Activated naive CD4-positive, alpha-beta T cell (primary cell): Measurements from ENCODE around the gene HEPN1.

Experiments
- DNase-seq, 4 experiments: peaks; one replicate each; lab custom pipeline; 2025; lab: John Stamatoyannopoulos, UW

Gene HEPN1

GRCh38 chr11:124884869-124885479 is 34.1 kb upstream of the HEPN1 start:
- no peak for DNase-seq

- DNase-seq = no peak
Measured at GRCh38 chr11:124886476-124886875, 32.6 kb upstream of the HEPN1 start.

- DNase-seq = no peak
Measured at GRCh38 chr11:124886978-124887666, 31.9 kb upstream of the HEPN1 start.

- no peak for DNase-seq
Measured at GRCh38 chr11:124887667-124888013, 31.4 kb upstream of the HEPN1 start.

- DNase-seq = no peak
Measured at GRCh38 chr11:124889191-124890091, 29.6 kb upstream of the HEPN1 start.

- DNase-seq = no peak
Measured at GRCh38 chr11:124890151-124890550, 28.9 kb upstream of the HEPN1 start.

- no peak for DNase-seq
Measured at GRCh38 chr11:124890683-124891372, 28.2 kb upstream of the HEPN1 start.

- DNase-seq = no peak
Measured at GRCh38 chr11:124891373-124891861, 27.6 kb upstream of the HEPN1 start.

- no peak for DNase-seq
Measured at GRCh38 chr11:124892146-124892545, 26.9 kb upstream of the HEPN1 start.

- no peak for DNase-seq
Measured at GRCh38 chr11:124892750-124893454, 26.1 kb upstream of the HEPN1 start.

GRCh38 chr11:124893781-124894401 is 25.2 kb upstream of the HEPN1 start:
- no peak for DNase-seq

- DNase-seq = no peak
Measured at GRCh38 chr11:124894606-124895430, 24.2 kb upstream of the HEPN1 start.

GRCh38 chr11:124895471-124895971 is 23.5 kb upstream of the HEPN1 start:
- DNase-seq = no peak

- no peak for DNase-seq
Measured at GRCh38 chr11:124896071-124896750, 22.8 kb upstream of the HEPN1 start.

GRCh38 chr11:124896821-124897391 is 22.1 kb upstream of the HEPN1 start:
- DNase-seq = no peak

GRCh38 chr11:124897674-124898262 is 21.3 kb upstream of the HEPN1 start, which contains the start of gene ROBO4:
ROBO4 (minus strand) TSS chr11:124897865; CDS start chr11:124897795, 70 bp downstream.
- no peak for DNase-seq

GRCh38 chr11:124898263-124898680 is 20.8 kb upstream of the HEPN1 start:
- DNase-seq = no peak

- DNase-seq = no peak
Measured at GRCh38 chr11:124898711-124899110, 20.3 kb upstream of the HEPN1 start.
